CD4-positive, CD25-positive, alpha-beta regulatory T cell (primary cell): ENCODE data around the gene PDE3A. TPM values are rescaled to one million over a fixed set of nuclear protein-coding genes. Genes with fewer than 3 reads are reported as not detected.

Experiments used
- ATAC-seq, 2 donors: fragments of 150-1000 bp; cut with Tn5 transposase; one replicate each; pipeline ENCODE4 v1.10.0; 2021; ENCODE audit warnings: low read depth in 2 of 2, moderate number of reproducible peaks in 2 of 2, moderate library complexity in 1 of 2
- DNase-seq, 3 donors: peaks; one replicate each; pipeline versions ENCODE4 v3.0.0 to v3.0.0-alpha.2; 2012 to 2022; ENCODE audit warnings: mixed read lengths in 1 of 3
- H3K27ac ChIP-seq: one replicate; pipeline ENCODE4 v1.7.0; 2013; ENCODE audit warnings: mild to moderate bottlenecking, low read length; ENCODE audit not compliant: insufficient read depth, poor library complexity, severe bottlenecking
- H3K27me3 ChIP-seq: one replicate; pipeline ENCODE4 v1.7.0; 2013; ENCODE audit warnings: low read length; ENCODE audit not compliant: control insufficient read depth, insufficient read depth
- H3K36me3 ChIP-seq: one replicate; pipeline ENCODE4 v1.7.0; 2013; ENCODE audit warnings: mild to moderate bottlenecking, low read length, moderate library complexity; ENCODE audit not compliant: control insufficient read depth, insufficient read depth
- H3K4me1 ChIP-seq: 2 replicates; pipeline ENCODE4 v1.7.0; 2013; ENCODE audit warnings: mild to moderate bottlenecking, low read length; ENCODE audit not compliant: insufficient read depth, control insufficient read depth, poor library complexity, severe bottlenecking
- H3K4me3 ChIP-seq: one replicate; pipeline ENCODE4 v1.7.0; 2013; ENCODE audit warnings: low read depth, mild to moderate bottlenecking, low read length, moderate library complexity
- H3K9me3 ChIP-seq, 2 experiments: 1 replicate in 1 of 2; 2 replicates in 1 of 2; pipeline ENCODE4 v1.7.0; 2013; ENCODE audit warnings: low read length in 2 of 2, mild to moderate bottlenecking in 1 of 2, moderate library complexity in 1 of 2; ENCODE audit not compliant: control insufficient read depth in 2 of 2
- H3K27ac Mint-ChIP-seq, 3 donors: one replicate each; pipeline ENCODE4 v1.8.0; 2020 to 2022; ENCODE audit warnings: mild to moderate bottlenecking in 3 of 3, mixed read lengths in 3 of 3, moderate library complexity in 2 of 3
- H3K27me3 Mint-ChIP-seq: one replicate; pipeline ENCODE4 v1.8.0; 2022; ENCODE audit warnings: mild to moderate bottlenecking, mixed read lengths
- H3K36me3 Mint-ChIP-seq: one replicate; pipeline ENCODE4 v1.8.0; 2020; ENCODE audit warnings: mixed read lengths
- H3K4me1 Mint-ChIP-seq, 4 donors: one replicate each; pipeline ENCODE4 v1.8.0; 2020 to 2022; ENCODE audit warnings: mixed read lengths in 4 of 4, mild to moderate bottlenecking in 1 of 4
- H3K4me3 Mint-ChIP-seq, 4 donors: one replicate each; pipeline ENCODE4 v1.8.0; 2020 to 2022; ENCODE audit warnings: mild to moderate bottlenecking in 4 of 4, mixed read lengths in 4 of 4, moderate library complexity in 3 of 4
- H3K9me3 Mint-ChIP-seq, 7 donors: one replicate each; pipeline ENCODE4 v1.8.0; 2020 to 2022; ENCODE audit warnings: mixed read lengths in 7 of 7, mild to moderate bottlenecking in 3 of 7, moderate library complexity in 2 of 7
- polyA plus RNA-seq, 4 donors: library from polyadenylated mRNA; unstranded; fragments of 300-500 nt; fragmentation: Illumina TruSeq; gene quantifications; one replicate each; pipeline ENCODE4 v1.2.3, GENCODE V29; 2021
- total RNA-seq: library from RNA; stranded (reverse); gene quantifications from one replicate; pipeline ENCODE4 v1.2.3, GENCODE V29; 2022

The PDE3A gene
- total and polyA plus RNA-seq, 5 donors from 2014 or later, result 0.05 to 0.30 TPM; not detected in 3

- Histone ChIP-seq H3K4me1 (no peaks in the 10 kb centered on the region), H3K36me3 (no peaks in the 10 kb centered on the region), H3K27ac (no peak overlapping the region), H3K27me3 (no peaks in the 10 kb centered on the region), H3K9me3 (no peaks in the 10 kb centered on the region), H3K4me3 (no peak overlapping the region)
- no peak for ATAC-seq
- peaks cover 0 to 4% (median 0%) of the 10 kb centered on the region in 7 donors for H3K9me3 Mint-ChIP-seq
- no peaks in the 10 kb centered on the region for H3K27me3 Mint-ChIP-seq
- no peak overlapping the region for H3K27ac Mint-ChIP-seq
- no peaks in the 10 kb centered on the region for H3K36me3 Mint-ChIP-seq
- DNase-seq, result no peak
- no peaks in the 10 kb centered on the region for H3K4me1 Mint-ChIP-seq
- no peak overlapping the region for H3K4me3 Mint-ChIP-seq
Observed at GRCh38 chr12:20490213-20490612, 121.9 kb downstream of the PDE3A start.

- no peak overlapping the region for H3K4me3 ChIP-seq
- H3K27ac ChIP-seq, result no peak overlapping the region
- no peak for DNase-seq
- H3K9me3 ChIP-seq, result no peaks in the 10 kb centered on the region
- H3K36me3 Mint-ChIP-seq, result no peaks in the 10 kb centered on the region
- H3K27me3 ChIP-seq, result no peaks in the 10 kb centered on the region
- no peaks in the 10 kb centered on the region for H3K4me1 Mint-ChIP-seq
- no peaks in the 10 kb centered on the region for H3K27me3 Mint-ChIP-seq
- H3K36me3 ChIP-seq, result no peaks in the 10 kb centered on the region
- H3K4me1 ChIP-seq, result no peaks in the 10 kb centered on the region
- no peak for ATAC-seq
- H3K4me3 Mint-ChIP-seq, result no peak overlapping the region
- peaks cover 0 to 4% (median 0%) of the 10 kb centered on the region in 7 donors for H3K9me3 Mint-ChIP-seq
- H3K27ac Mint-ChIP-seq, result no peak overlapping the region
Observed at GRCh38 chr12:20491290-20491689, 123.0 kb downstream of the PDE3A start.

GRCh38 chr12:20492251-20492760 is 124.0 kb downstream of the PDE3A start:
- Histone ChIP-seq H3K27ac (no peak overlapping the region), H3K4me1 (no peaks in the 10 kb centered on the region), H3K36me3 (no peaks in the 10 kb centered on the region), H3K4me3 (no peak overlapping the region), H3K9me3 (no peaks in the 10 kb centered on the region), H3K27me3 (no peaks in the 10 kb centered on the region)
- peaks cover 0 to 4% (median 0%) of the 10 kb centered on the region in 7 donors for H3K9me3 Mint-ChIP-seq
- DNase-seq, result no peak
- H3K27ac Mint-ChIP-seq, result no peak overlapping the region
- H3K4me3 Mint-ChIP-seq, result no peak overlapping the region
- no peaks in the 10 kb centered on the region for H3K36me3 Mint-ChIP-seq
- H3K4me1 Mint-ChIP-seq, result no peaks in the 10 kb centered on the region
- no peak for ATAC-seq
- no peaks in the 10 kb centered on the region for H3K27me3 Mint-ChIP-seq

DNA sequence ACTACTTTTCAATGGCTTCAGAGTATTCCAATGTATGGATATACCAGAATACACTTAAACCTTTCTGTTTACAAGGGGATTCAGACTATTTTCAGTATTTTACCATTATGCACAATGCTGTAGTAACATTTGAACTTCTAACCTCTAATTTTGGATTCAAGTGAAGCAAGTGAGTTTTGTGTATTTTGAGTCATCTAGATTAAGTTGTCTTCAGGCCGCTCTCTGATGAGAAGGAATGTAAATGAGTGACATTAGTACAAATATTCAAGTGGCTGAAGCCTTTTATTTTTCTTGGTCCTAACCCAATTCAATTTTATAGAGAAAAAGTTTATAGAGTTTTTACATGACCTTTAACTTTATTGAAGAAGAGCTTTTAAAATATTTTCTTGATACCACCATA is 125.6 kb downstream of the PDE3A start:
- H3K4me1 Mint-ChIP-seq, result no peaks in the 10 kb centered on the region
- no peak overlapping the region for H3K4me3 Mint-ChIP-seq
- H3K27me3 Mint-ChIP-seq, result no peaks in the 10 kb centered on the region
- no peaks in the 10 kb centered on the region for H3K4me1 ChIP-seq
- ATAC-seq (no peak), DNase-seq (no peak)
- H3K27ac Mint-ChIP-seq, result no peak overlapping the region
- H3K36me3 ChIP-seq, result no peaks in the 10 kb centered on the region
- H3K9me3 ChIP-seq, result no peaks in the 10 kb centered on the region
- no peak overlapping the region for H3K4me3 ChIP-seq
- no peak overlapping the region for H3K27ac ChIP-seq
- no peaks in the 10 kb centered on the region for H3K36me3 Mint-ChIP-seq
- H3K27me3 ChIP-seq, result no peaks in the 10 kb centered on the region
- peaks cover 0 to 4% (median 0%) of the 10 kb centered on the region in 7 donors for H3K9me3 Mint-ChIP-seq

DNA sequence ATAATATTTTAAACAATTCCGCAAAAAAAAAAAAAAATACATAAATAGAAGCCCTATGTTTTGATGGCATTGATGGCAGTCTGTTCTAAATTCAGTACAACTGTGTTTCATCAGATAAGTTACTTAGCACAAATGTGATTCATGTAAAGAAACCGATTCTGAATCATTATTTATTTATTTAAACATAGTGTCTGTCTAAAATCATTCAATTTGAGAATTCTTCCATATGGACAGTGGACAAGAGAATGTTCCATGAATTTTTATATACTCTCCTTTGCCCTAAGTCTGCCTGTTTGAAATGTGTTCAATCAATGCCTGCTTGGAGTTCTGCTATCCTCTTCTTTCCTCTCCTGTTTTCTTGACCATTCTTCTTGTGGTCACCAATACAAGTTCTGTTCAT is 126.5 kb downstream of the PDE3A start:
- Histone ChIP-seq H3K27me3 (no peaks in the 10 kb centered on the region), H3K4me1 (no peaks in the 10 kb centered on the region), H3K36me3 (no peaks in the 10 kb centered on the region), H3K4me3 (no peak overlapping the region), H3K9me3 (no peaks in the 10 kb centered on the region), H3K27ac (no peak overlapping the region)
- ATAC-seq, result no peak
- no peak for DNase-seq
- Mint-ChIP-seq H3K27me3 (no peaks in the 10 kb centered on the region), H3K4me1 (no peaks in the 10 kb centered on the region), H3K36me3 (no peaks in the 10 kb centered on the region), H3K4me3 (no peak overlapping the region), H3K9me3 (peaks cover 0 to 4% (median 0%) of the 10 kb centered on the region in 7 donors), H3K27ac (no peak overlapping the region)

- Histone ChIP-seq H3K4me1 (no peaks in the 10 kb centered on the region), H3K36me3 (no peaks in the 10 kb centered on the region), H3K4me3 (no peak overlapping the region), H3K27ac (no peak overlapping the region), H3K9me3 (no peaks in the 10 kb centered on the region), H3K27me3 (no peaks in the 10 kb centered on the region)
- DNase-seq, result no peak
- Mint-ChIP-seq H3K4me3 (no peak overlapping the region), H3K27me3 (no peaks in the 10 kb centered on the region), H3K9me3 (peaks cover 0 to 4% (median 0%) of the 10 kb centered on the region in 7 donors), H3K27ac (no peak overlapping the region), H3K36me3 (no peaks in the 10 kb centered on the region), H3K4me1 (no peaks in the 10 kb centered on the region)
- ATAC-seq, result no peak
Observed at GRCh38 chr12:20495997-20496396, 127.7 kb downstream of the PDE3A start.

DNA sequence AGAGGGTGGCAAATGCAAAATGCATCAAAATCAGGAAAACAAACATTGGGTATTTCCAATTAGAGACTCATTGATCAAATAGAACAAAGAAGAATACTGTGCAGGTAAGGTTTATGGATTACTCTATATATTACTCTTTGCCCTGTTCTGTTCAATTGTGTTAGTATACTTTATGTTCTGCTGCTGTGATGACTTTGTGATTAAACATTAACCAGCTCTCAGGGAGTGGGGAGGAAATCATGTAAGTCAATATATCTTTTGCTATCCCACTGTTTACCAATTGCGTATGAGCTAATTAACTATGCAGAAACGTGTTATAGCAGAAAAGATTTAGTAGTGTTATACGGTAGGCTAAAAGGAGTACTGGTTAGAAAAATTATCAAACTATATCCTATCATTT is 129.4 kb downstream of the PDE3A start:
- Histone ChIP-seq H3K36me3 (no peaks in the 10 kb centered on the region), H3K4me1 (no peaks in the 10 kb centered on the region), H3K27me3 (no peaks in the 10 kb centered on the region), H3K4me3 (no peak overlapping the region), H3K9me3 (no peaks in the 10 kb centered on the region), H3K27ac (no peak overlapping the region)
- ATAC-seq (no peak), DNase-seq (no peak)
- H3K27me3 Mint-ChIP-seq, result no peaks in the 10 kb centered on the region
- peaks cover 0 to 4% (median 0%) of the 10 kb centered on the region in 7 donors for H3K9me3 Mint-ChIP-seq
- no peaks in the 10 kb centered on the region for H3K36me3 Mint-ChIP-seq
- H3K4me3 Mint-ChIP-seq, result no peak overlapping the region
- no peaks in the 10 kb centered on the region for H3K4me1 Mint-ChIP-seq
- H3K27ac Mint-ChIP-seq, result no peak overlapping the region

DNA sequence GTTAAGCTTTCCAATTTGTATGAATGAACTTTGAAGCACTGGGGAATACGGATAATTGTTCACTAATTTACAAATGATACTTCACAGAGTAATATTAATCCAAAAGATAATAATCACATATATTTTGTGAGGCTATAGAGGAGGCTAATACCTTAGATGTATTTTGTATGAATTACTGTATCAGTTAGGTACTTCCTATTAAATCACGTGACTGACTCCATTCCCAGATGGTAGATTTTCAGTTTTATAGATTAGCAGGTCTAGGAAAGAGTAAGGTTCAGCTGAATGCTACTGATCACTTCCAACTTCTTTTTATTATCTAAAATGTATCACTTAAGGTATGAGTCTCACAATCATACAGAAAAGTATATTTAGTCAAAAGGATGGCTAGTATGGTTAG is 133.6 kb downstream of the PDE3A start:
- Mint-ChIP-seq H3K36me3 (no peaks in the 10 kb centered on the region), H3K4me3 (no peak overlapping the region), H3K4me1 (no peaks in the 10 kb centered on the region), H3K27ac (no peak overlapping the region), H3K9me3 (peaks cover 0 to 3% (median 0%) of the 10 kb centered on the region in 7 donors), H3K27me3 (no peaks in the 10 kb centered on the region)
- Histone ChIP-seq H3K27me3 (no peaks in the 10 kb centered on the region), H3K4me3 (no peak overlapping the region), H3K9me3 (no peaks in the 10 kb centered on the region), H3K27ac (no peak overlapping the region), H3K36me3 (no peaks in the 10 kb centered on the region), H3K4me1 (no peaks in the 10 kb centered on the region)
- DNase-seq (no peak), ATAC-seq (no peak)
